OCI-M1 (cell line): Measurements from ENCODE around the gene PRPF19.
A peak's percentile ranks its signal among the peaks of the same experiment; 100 is the strongest.

Source experiments
- DNase-seq: peaks from one replicate; lab custom pipeline; 2025; lab: John Stamatoyannopoulos, UW

Gene PRPF19

DNA sequence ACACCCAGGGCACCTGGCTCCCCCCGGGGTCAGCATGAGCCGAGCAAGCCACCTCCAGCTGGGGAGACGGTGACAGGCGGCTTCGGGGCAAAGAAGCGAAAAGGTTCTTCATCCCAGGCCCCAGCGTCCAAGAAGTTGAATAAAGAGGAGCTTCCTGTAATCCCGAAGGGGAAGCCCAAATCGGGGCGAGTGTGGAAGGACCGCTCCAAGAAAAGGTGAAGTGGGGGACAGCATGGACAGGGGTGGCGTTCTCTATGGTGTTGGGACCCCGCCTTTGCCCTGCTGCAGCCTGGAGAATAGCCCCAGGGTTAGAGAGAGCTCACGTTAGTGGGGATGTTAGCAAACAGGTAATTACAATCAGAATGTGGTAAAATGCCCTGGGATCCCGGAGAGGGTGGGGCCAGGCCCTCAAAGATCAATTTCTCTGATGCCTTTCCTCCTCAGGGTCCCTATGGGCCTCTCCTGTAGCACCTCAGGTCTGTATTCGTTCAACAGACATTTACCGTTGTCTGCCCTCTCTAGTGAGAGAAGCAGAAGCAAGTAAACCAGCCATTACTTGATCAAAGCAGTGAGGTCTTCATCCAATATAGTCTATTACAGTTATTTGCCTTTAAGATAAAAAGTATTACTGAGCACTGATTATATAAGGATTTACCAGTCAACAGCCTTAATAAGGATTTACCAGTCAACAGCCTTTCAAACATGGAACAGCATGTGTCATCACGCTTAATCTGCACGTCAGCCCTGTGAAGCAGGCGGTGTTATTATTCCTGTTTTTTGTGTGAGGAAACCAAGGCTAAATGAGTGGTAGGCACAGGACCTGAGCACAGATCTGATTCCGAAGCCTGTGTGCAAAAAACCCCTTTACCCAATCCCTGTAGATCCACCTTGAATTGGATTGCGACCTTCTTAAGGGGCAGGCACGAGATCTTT lies 63.5 kb downstream of the PRPF19 start:
- peak; percentile 41 for DNase-seq

DNA sequence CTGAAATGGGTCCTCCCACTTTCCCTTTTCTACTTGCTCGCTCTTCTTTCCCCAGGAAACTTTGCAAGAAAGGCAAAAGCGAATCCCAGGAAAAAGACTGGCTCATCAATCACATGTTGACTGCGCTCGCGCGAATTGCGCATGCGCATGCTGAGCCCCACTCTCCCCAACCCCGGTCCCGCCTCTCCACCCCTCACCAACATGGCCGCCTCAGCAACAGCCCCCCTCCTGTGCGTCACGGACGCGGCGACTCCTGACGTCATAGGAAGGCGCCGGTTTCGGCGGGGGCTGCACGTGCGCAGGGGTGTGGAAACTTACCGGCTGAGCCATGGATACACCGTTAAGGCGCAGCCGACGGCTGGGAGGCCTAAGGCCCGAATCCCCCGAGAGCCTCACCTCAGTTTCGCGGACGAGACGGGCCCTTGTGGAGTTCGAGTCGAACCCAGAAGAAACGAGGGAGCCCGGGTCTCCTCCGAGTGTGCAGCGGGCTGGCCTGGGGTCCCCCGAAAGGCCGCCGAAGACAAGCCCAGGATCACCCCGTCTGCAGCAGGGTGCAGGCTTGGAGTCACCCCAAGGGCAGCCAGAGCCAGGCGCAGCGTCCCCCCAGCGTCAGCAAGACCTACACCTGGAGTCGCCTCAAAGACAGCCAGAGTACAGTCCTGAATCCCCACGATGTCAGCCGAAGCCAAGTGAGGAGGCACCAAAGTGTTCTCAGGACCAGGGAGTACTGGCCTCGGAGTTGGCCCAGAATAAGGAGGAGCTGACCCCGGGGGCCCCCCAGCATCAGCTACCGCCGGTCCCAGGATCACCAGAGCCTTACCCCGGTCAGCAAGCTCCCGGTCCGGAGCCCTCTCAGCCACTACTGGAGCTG lies 64.4 kb downstream of the PRPF19 start, which contains the start of gene CCDC86:
Gene CCDC86, plus strand, starts transcription at position 317 of the 871 bp plus-strand sequence. Its CDS starts 12 bp downstream, at position 329.
- DNase-seq = peak; percentile 96
